Fibroblast of skin of left quadriceps (primary cell): ENCODE measurements around the gene MCM8.

Experiments used
- DNase-seq, 2 experiments: peaks; one replicate each; pipeline ENCODE4 v3.0.0-alpha.2; 2013; ENCODE audit warnings: low read depth in 2 of 2

MCM8 gene

DNA sequence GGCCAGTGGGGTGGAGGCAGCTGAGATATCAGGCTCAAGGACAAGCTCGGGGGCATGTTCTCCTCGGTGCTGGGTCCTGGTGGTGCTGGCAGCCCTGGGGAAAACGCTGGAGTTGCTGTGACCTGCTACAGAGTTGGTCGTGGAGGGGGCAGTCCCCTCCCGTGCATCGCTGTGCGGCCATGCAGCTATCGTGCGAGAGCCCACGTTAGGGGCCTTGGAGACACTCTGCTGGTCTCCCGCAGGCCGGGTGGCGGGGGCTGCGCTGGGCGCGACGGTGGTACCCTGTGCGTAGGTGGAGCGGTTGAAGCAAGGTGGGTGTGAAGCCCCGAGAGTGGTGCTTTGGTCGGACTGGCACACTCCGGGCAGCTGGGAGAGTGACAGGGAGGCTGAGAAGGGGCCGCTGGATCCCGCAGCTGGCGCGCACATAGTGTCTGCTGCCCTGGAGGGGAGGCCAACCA is 91.4 kb downstream of the MCM8 start:
- no peak for DNase-seq

DNA sequence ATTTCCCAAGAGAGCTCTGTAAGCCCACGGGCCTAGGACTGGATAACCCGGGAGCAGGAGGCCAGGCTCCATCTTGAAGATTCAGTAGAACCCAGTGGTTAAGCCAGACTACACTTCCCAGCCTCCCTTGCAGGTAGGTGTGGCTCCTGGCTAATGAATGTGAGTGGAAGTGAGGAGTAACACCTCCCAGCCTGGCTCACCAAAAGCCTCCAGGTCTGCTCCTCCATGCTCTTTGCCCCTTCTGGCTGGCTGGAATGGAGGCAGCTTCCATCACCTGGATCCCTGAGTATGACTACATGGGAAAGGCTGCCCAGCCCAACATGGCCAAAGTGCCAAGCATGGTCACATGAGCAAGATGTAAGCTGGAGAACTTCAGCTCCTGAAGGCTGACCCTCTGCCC is 93.7 kb downstream of the MCM8 start:
- DNase-seq: no peak

DNA sequence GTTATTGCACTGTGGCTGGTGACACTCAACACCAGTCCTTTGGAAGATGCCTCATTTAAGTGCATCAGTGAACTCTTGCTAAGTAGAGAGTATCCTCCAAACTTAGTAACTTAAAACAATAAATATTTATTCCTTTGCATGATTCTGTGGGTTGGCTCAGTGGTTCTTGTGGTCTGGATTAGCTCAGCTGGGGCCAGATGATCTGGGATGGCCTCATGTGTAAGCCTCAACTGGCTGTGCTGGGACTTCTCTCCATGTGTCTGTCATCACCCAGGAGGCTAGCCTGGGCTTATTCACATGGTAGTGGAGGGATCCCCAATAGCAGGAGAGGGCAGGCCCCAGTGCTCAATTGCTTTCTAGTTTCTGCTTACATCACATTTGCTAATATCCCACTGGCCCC is 95.1 kb downstream of the MCM8 start:
- no peak for DNase-seq

DNA sequence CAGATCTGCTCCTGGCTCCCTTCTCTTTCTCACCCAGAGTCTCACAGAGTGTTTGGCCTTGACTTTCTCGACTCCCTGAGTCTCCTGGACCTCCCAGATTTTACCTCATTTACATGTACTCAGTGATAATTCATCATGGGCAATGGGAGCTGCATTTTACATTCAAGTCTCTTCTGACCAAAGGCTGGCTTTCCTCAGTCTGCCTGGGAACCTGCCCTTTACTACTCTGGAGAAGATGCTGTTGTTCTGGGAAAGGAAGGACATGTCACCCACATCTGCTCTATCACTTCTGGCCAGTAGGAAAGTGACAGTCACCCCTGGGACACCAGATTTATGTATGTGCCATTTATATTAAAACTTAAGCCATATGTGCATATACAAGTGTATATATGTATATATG is 96.0 kb downstream of the MCM8 start:
- no peak for DNase-seq

DNA sequence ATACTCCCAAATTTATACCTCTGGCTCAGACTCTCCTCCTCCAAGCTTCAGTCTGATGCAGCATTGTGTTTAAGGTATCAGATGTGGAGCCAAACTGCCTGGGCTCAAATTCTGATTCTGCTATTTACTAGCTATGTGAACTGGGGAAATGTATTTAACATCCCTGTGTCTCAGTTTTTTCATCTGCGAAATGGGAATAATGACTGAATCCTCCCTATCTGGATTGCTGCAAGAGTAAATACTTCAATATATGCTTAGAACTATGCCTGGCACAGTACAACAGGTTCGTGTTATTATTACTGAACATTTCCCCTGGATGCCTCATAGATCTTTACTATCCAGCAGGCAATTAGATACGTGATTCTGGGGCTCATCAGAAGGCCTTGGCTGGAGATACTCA is 97.9 kb downstream of the MCM8 start:
- no peak for DNase-seq
